Right lobe of liver (tissue), 6 donors: ENCODE data around the gene OR51I2. TPM values are rescaled to one million over a fixed set of nuclear protein-coding genes. Genes with fewer than 3 reads are reported as not detected.

Source experiments
- ATAC-seq, 4 donors: fragments of 200-7000 bp; cut with Tn5 transposase; one replicate each; pipeline ENCODE4 v1.9.1; 2020; ENCODE audit warnings: mild to moderate bottlenecking in 4 of 4, moderate library complexity in 4 of 4
- DNase-seq, 3 donors: peaks; one replicate each; pipeline ENCODE4 v3.0.0-alpha.2; 2020
- H3K27ac ChIP-seq, 3 donors: fragments of 200-600 bp; one replicate each; pipeline ENCODE4 v1.8.0; 2022
- H3K27me3 ChIP-seq, 2 donors: fragments of 200-600 bp; one replicate each; pipeline ENCODE4 v1.8.0; 2022
- H3K36me3 ChIP-seq, 4 donors: fragments of 200-600 bp; sonication (generic) in 1 of 4; one replicate each; pipeline versions ENCODE4 v1.5.1 to v1.8.0; 2017 to 2022; ENCODE audit warnings: control low read depth in 1 of 4
- H3K4me1 ChIP-seq, 4 donors: fragments of 200-600 bp; sonication (generic) in 1 of 4; one replicate each; pipeline versions ENCODE4 v1.5.1 to v1.8.0; 2017 to 2022; ENCODE audit warnings: control low read depth in 1 of 4
- H3K4me3 ChIP-seq, 3 donors: fragments of 200-600 bp; one replicate each; pipeline ENCODE4 v1.8.0; 2022
- H3K9me3 ChIP-seq, 4 donors: fragments of 200-600 bp; sonication (generic) in 1 of 4; one replicate each; pipeline versions ENCODE4 v1.5.1 to v1.8.0; 2017 to 2022; ENCODE audit warnings: control low read depth in 1 of 4
- POLR2A ChIP-seq: fragments of 450-650 bp; IDR thresholded peaks from one replicate; pipeline ENCODE4 v1.6.1; 2017; ENCODE audit warnings: antibody characterized with exemption, mild to moderate bottlenecking
- WGBS: methylation state at CpG from one replicate; pipeline ENCODE4 v1.1.6; 2018; ENCODE audit warnings: low coverage, low lambda C conversion rate; ENCODE audit not compliant: insufficient coverage; ENCODE audit errors: missing lambda C conversion rate; 5-methylcytosine and 5-hydroxymethylcytosine counted together
- intact Hi-C, 2 donors: fragments of 100-400 bp; cut with DNase I; formaldehyde crosslinking; loops; one replicate each; pipeline versions ENCODE4 v1.11.2 to v1.14.1; 2022
- total RNA-seq, 6 experiments: library from RNA; depleted of rRNA in 2 of 6; stranded (reverse); fragments of >200 nt in 2 of 6; fragmentation: NEBNext Ultra II Directional in 3 of 6; extraction: Animal tissue kit (Norgen Biotek cat#: 25700) in 3 of 6; gene quantifications; one replicate each; pipeline versions ENCODE4 v1.1.0 to v1.2.4, GENCODE V29; 2016 to 2023
- TF ChIP-seq, protein P1 (sequence below), 4 donors: fragments of 200-600 bp in 3 of 4; fragments of 450-650 bp in 1 of 4; IDR thresholded peaks; one replicate each; pipeline versions ENCODE4 v1.5.1 to v1.8.0; 2016 to 2022; ENCODE audit warnings: antibody characterized with exemption in 4 of 4, mild to moderate bottlenecking in 2 of 4
- donor health status: DM: no; HTN: yes; CAD: no.
- donor health status: DM: no; HTN: no; CAD: no.
- donor health status: DM: no; HTN: no; CAD: no.
- donor health status: DM: no; HTN: yes; CAD: no.
- donor health status: DM: no; HTN: yes; CAD: no.

Gene OR51I2
- total RNA-seq, 6 experiments from 2014 or later = not detected

DNA sequence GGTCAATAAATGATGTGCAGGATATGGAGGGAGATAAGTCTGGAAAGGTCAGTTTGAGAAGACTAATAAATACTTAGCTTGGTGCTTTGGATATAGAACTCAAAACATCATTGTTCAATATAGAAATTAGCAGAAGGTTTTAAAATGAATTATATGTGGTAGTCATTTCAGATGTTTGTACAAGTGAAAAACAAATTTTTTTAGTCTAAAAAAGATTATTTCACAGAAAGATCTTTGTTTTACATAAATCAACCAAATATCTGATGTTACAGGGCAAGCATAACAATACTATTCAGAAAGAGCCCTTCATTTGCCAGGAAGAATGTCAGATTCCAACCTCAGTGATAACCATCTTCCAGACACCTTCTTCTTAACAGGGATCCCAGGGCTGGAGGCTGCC lies 39.3 kb downstream of the OR51I2 start, which contains the start of gene OR52D1:
Gene OR52D1, plus strand, starts transcription at position 301 of the 400 bp plus-strand sequence. Its CDS starts 22 bp downstream, at position 323.
- H3K4me1 ChIP-seq = no peaks in the 10 kb centered on the region
- intact Hi-C loops = no loop called here
- H3K27ac ChIP-seq = no peak within 1 kb of the TSS
- H3K27me3 ChIP-seq = no peaks in the 10 kb centered on the region
- H3K9me3 ChIP-seq = no peaks in the 10 kb centered on the region
- no peaks in the 10 kb centered on the region for H3K36me3 ChIP-seq
- no peak within 1 kb of the TSS for H3K4me3 ChIP-seq
- TF ChIP-seq POLR2A = no peak
- TF ChIP-seq, protein P1, sequence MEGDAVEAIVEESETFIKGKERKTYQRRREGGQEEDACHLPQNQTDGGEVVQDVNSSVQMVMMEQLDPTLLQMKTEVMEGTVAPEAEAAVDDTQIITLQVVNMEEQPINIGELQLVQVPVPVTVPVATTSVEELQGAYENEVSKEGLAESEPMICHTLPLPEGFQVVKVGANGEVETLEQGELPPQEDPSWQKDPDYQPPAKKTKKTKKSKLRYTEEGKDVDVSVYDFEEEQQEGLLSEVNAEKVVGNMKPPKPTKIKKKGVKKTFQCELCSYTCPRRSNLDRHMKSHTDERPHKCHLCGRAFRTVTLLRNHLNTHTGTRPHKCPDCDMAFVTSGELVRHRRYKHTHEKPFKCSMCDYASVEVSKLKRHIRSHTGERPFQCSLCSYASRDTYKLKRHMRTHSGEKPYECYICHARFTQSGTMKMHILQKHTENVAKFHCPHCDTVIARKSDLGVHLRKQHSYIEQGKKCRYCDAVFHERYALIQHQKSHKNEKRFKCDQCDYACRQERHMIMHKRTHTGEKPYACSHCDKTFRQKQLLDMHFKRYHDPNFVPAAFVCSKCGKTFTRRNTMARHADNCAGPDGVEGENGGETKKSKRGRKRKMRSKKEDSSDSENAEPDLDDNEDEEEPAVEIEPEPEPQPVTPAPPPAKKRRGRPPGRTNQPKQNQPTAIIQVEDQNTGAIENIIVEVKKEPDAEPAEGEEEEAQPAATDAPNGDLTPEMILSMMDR (IDR thresholded peaks at IDR 0.05) = no peak
- no peak for DNase-seq
- ATAC-seq = no peak

DNA sequence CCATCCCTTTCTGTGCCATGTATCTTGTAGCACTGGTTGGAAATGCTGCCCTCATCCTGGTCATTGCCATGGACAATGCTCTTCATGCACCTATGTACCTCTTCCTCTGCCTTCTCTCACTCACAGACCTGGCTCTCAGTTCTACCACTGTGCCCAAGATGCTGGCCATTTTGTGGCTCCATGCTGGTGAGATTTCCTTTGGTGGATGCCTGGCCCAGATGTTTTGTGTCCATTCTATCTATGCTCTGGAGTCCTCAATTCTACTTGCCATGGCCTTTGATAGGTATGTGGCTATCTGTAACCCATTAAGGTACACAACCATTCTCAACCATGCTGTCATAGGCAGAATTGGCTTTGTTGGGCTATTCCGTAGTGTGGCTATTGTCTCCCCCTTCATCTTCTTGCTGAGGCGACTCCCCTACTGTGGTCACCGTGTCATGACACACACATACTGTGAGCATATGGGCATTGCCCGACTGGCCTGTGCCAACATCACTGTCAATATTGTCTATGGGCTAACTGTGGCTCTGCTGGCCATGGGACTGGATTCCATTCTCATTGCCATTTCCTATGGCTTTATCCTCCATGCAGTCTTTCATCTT lies 39.8 kb downstream of the OR51I2 start:
- DNase-seq (no peak), ATAC-seq (no peak)
- Histone ChIP-seq H3K4me3 (no peak overlapping the region), H3K36me3 (no peaks in the 10 kb centered on the region), H3K4me1 (no peaks in the 10 kb centered on the region), H3K9me3 (no peaks in the 10 kb centered on the region), H3K27ac (no peak overlapping the region), H3K27me3 (no peaks in the 10 kb centered on the region)
- 43% methylated on average over 3 of the region's 4 CpGs for WGBS
- TF ChIP-seq, protein P1 (IDR thresholded peaks at IDR 0.05) = no peak
- TF ChIP-seq POLR2A = no peak
- intact Hi-C loops = no loop called here

DNA sequence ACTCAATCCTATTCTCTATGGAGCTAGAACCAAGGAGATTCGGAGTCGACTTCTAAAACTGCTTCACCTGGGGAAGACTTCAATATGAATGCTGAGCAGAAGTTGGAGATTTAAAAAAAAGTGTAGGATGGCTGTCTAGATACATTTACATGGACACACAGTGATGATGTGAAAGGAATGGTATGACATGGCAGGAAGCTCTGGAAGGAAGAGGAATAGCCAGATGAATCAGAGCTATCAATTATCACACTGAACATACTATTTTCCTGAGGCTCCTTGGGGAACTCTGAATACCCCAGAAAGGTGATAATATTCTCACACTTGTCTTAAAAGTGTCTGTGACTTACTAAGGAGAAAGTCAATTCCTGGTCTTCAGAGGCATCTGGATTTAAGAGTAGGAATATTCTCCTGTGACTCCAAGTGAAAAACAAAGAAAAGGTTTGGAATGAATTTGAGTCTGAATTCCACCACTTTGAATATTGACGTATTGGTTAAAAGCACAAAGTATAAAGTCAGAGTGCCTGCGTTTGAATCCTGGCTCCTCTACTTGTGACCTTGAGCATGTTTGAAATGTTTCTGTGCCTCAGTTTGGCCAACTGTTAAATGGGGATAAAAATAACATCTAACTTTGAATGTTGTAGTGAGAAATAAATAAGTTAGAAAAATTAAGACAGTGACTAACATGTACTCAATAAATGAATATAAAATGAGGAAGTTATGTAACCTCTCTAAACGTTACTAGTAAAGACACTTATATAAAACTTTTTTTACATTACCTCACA lies 40.6 kb downstream of the OR51I2 start:
- intact Hi-C loops = no loop called here
- TF ChIP-seq, protein P1 (IDR thresholded peaks at IDR 0.05) = no peak
- TF ChIP-seq POLR2A = no peak
- Histone ChIP-seq H3K27ac (no peak overlapping the region), H3K4me3 (no peak overlapping the region), H3K4me1 (no peaks in the 10 kb centered on the region), H3K9me3 (no peaks in the 10 kb centered on the region), H3K36me3 (no peaks in the 10 kb centered on the region), H3K27me3 (no peaks in the 10 kb centered on the region)
- DNase-seq = no peak
- WGBS = 40% methylated on average over 5 of the region's 5 CpGs
- ATAC-seq = no peak

DNA sequence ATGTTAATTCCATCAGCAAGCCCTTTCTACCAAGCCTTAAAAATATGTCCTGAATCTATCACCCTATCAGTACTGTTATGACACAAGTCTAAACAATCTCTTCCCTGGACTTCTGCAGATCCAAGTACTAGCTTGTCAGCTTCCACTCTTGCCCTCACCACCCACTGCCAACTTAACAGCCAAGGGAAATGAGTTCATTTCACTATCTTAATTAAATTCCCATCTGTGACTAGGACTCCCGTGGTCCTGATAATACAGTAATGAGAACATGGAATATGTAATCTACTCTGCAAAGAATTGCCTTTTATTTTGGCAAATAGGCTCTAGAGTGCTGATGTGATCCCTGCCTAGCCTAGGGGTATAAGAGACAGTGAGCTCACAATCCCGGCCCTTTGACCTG lies 50.5 kb downstream of the OR51I2 start:
- WGBS = 42% methylated on average over 2 of the region's 2 CpGs
- ATAC-seq (no peak), DNase-seq (no peak)
- H3K4me1 ChIP-seq = no peaks in the 10 kb centered on the region
- no peak overlapping the region for H3K27ac ChIP-seq
- H3K9me3 ChIP-seq = no peaks in the 10 kb centered on the region
- H3K36me3 ChIP-seq = no peaks in the 10 kb centered on the region
- intact Hi-C loops = no loop called here
- no peak overlapping the region for H3K4me3 ChIP-seq
- no peaks in the 10 kb centered on the region for H3K27me3 ChIP-seq
- TF ChIP-seq, protein P1 (IDR thresholded peaks at IDR 0.05) = no peak
- no peak for TF ChIP-seq POLR2A
